ENCODE data around the gene SFRP2. TPM values are rescaled to one million over a fixed set of nuclear protein-coding genes. Genes with fewer than 3 reads are reported as not detected.
A peak's percentile ranks its signal among the peaks of the same experiment; 100 is the strongest.

SFRP2 gene
- total RNA-seq, 1 experiment from 2014 or later, result not detected

- in situ Hi-C loops (cut with HindIII; ENCODE audit: low pct_unique_long_range_greater_than_20kb, low sequenced_read_pairs), result no loop called here
- DNase-seq (ENCODE audit: low read depth, low spot score), result no peak
Observed at GRCh38 chr4:153804722-153805121, 15.8 kb upstream of the SFRP2 start.

GRCh38 chr4:153799694-153800074 is 10.8 kb upstream of the SFRP2 start:
- in situ Hi-C loops (cut with HindIII; ENCODE audit: low pct_unique_long_range_greater_than_20kb, low sequenced_read_pairs), result no loop called here
- DNase-seq (ENCODE audit: low read depth, low spot score), result no peak

GRCh38 chr4:153798901-153799693 is 10.2 kb upstream of the SFRP2 start:
- no peak for DNase-seq (ENCODE audit: low read depth, low spot score)
- in situ Hi-C loops (cut with HindIII; ENCODE audit: low pct_unique_long_range_greater_than_20kb, low sequenced_read_pairs), result no loop called here

- in situ Hi-C loops (cut with HindIII; ENCODE audit: low pct_unique_long_range_greater_than_20kb, low sequenced_read_pairs), result no loop called here
- no peak for DNase-seq (ENCODE audit: low read depth, low spot score)
Observed at GRCh38 chr4:153798420-153798819, 9.5 kb upstream of the SFRP2 start.

GRCh38 chr4:153794006-153794405 is 5.1 kb upstream of the SFRP2 start:
- in situ Hi-C loops (cut with HindIII; ENCODE audit: low pct_unique_long_range_greater_than_20kb, low sequenced_read_pairs), result no loop called here

GRCh38 chr4:153792618-153793247 is 3.9 kb upstream of the SFRP2 start:
- no peak for DNase-seq (ENCODE audit: low read depth, low spot score)
- in situ Hi-C loops (cut with HindIII; ENCODE audit: low pct_unique_long_range_greater_than_20kb, low sequenced_read_pairs), result no loop called here

More at GRCh38 chr4:153794006-153794405, 5.1 kb upstream of the SFRP2 start:
- no peak for DNase-seq (ENCODE audit: low read depth, low spot score)

- in situ Hi-C loops (cut with HindIII; ENCODE audit: low pct_unique_long_range_greater_than_20kb, low sequenced_read_pairs), result no loop called here
- no peak for DNase-seq (ENCODE audit: low read depth, low spot score)
Observed at GRCh38 chr4:153791746-153792617, 3.1 kb upstream of the SFRP2 start.

GRCh38 chr4:153790962-153791551 is 2.2 kb upstream of the SFRP2 start:
- in situ Hi-C loops (cut with HindIII; ENCODE audit: low pct_unique_long_range_greater_than_20kb, low sequenced_read_pairs), result no loop called here
- no peak for DNase-seq (ENCODE audit: low read depth, low spot score)

GRCh38 chr4:153790500-153790865 is 1.6 kb upstream of the SFRP2 start:
- in situ Hi-C loops (cut with HindIII; ENCODE audit: low pct_unique_long_range_greater_than_20kb, low sequenced_read_pairs), result no loop called here

GRCh38 chr4:153789741-153790499 is 1.0 kb upstream of the SFRP2 start:
- in situ Hi-C loops (cut with HindIII; ENCODE audit: low pct_unique_long_range_greater_than_20kb, low sequenced_read_pairs), result no loop called here
- DNase-seq (ENCODE audit: low read depth, low spot score), result no peak

More at GRCh38 chr4:153790500-153790865, 1.6 kb upstream of the SFRP2 start:
- DNase-seq (ENCODE audit: low read depth, low spot score), result no peak

- in situ Hi-C loops (cut with HindIII; ENCODE audit: low pct_unique_long_range_greater_than_20kb, low sequenced_read_pairs), result no loop called here
- DNase-seq (ENCODE audit: low read depth, low spot score), result no peak
Observed at GRCh38 chr4:153788051-153788412, 851 bp downstream of the SFRP2 start.

GRCh38 chr4:153787575-153787974 is 1.3 kb downstream of the SFRP2 start:
- in situ Hi-C loops (cut with HindIII; ENCODE audit: low pct_unique_long_range_greater_than_20kb, low sequenced_read_pairs), result no loop called here
- no peak for DNase-seq (ENCODE audit: low read depth, low spot score)

GRCh38 chr4:153787061-153787560 is 1.8 kb downstream of the SFRP2 start:
- no peak for DNase-seq (ENCODE audit: low read depth, low spot score)
- in situ Hi-C loops (cut with HindIII; ENCODE audit: low pct_unique_long_range_greater_than_20kb, low sequenced_read_pairs), result no loop called here

- DNase-seq (ENCODE audit: low read depth, low spot score), result peak; percentile 55
- in situ Hi-C loops (cut with HindIII; ENCODE audit: low pct_unique_long_range_greater_than_20kb, low sequenced_read_pairs), result no loop called here
Observed at GRCh38 chr4:153785910-153786721, 2.8 kb downstream of the SFRP2 start.

GRCh38 chr4:153784166-153784699 is 4.7 kb downstream of the SFRP2 start:
- DNase-seq (ENCODE audit: low read depth, low spot score), result no peak
- in situ Hi-C loops (cut with HindIII; ENCODE audit: low pct_unique_long_range_greater_than_20kb, low sequenced_read_pairs), result no loop called here

- no peak for DNase-seq (ENCODE audit: low read depth, low spot score)
- in situ Hi-C loops (cut with HindIII; ENCODE audit: low pct_unique_long_range_greater_than_20kb, low sequenced_read_pairs), result no loop called here
Observed at GRCh38 chr4:153782581-153782980, 6.3 kb downstream of the SFRP2 start.
